HG03442 (cell line): ENCODE measurements around the gene CLSTN2.

Source experiments
- ATAC-seq: cut with Tn5 transposase; IDR thresholded peaks from one replicate; pipeline ENCODE4 v1.9.1; 2021; ENCODE audit warnings: mild to moderate bottlenecking, moderate library complexity; ENCODE audit not compliant: unreplicated experiment

The CLSTN2 gene

GRCh38 chr3:139994891-139995290 is 59.9 kb downstream of the CLSTN2 start:
- ATAC-seq = no peak

- ATAC-seq = no peak
These were observed 69.3 kb downstream of the CLSTN2 start for GRCh38 chr3:140004271-140004670.

GRCh38 chr3:140006331-140006730 is 71.3 kb downstream of the CLSTN2 start:
- no peak for ATAC-seq

GRCh38 chr3:140007081-140007480 is 72.1 kb downstream of the CLSTN2 start:
- no peak for ATAC-seq

GRCh38 chr3:140007911-140008869 is 73.2 kb downstream of the CLSTN2 start:
- no peak for ATAC-seq

- ATAC-seq = no peak
These were observed 75.4 kb downstream of the CLSTN2 start for GRCh38 chr3:140010391-140010790.

GRCh38 chr3:140011086-140011485 is 76.1 kb downstream of the CLSTN2 start:
- no peak for ATAC-seq

- ATAC-seq = no peak
These were observed 76.8 kb downstream of the CLSTN2 start for GRCh38 chr3:140011611-140012277.

GRCh38 chr3:140013220-140013619 is 78.2 kb downstream of the CLSTN2 start:
- no peak for ATAC-seq

GRCh38 chr3:140014831-140015495 is 80.0 kb downstream of the CLSTN2 start:
- ATAC-seq = no peak

GRCh38 chr3:140015741-140016140 is 80.8 kb downstream of the CLSTN2 start:
- no peak for ATAC-seq

- ATAC-seq = no peak
These were observed 83.6 kb downstream of the CLSTN2 start for GRCh38 chr3:140018556-140018955.

- no peak for ATAC-seq
These were observed 85.0 kb downstream of the CLSTN2 start for GRCh38 chr3:140019946-140020345.

GRCh38 chr3:140020541-140020940 is 85.6 kb downstream of the CLSTN2 start:
- ATAC-seq = no peak

GRCh38 chr3:140021269-140021668 is 86.3 kb downstream of the CLSTN2 start:
- no peak for ATAC-seq

- no peak for ATAC-seq
These were observed 87.2 kb downstream of the CLSTN2 start for GRCh38 chr3:140022066-140022770.

GRCh38 chr3:140023616-140024530 is 88.9 kb downstream of the CLSTN2 start:
- ATAC-seq = no peak

GRCh38 chr3:140031170-140031569 is 96.2 kb downstream of the CLSTN2 start:
- no peak for ATAC-seq

- ATAC-seq = no peak
These were observed 99.1 kb downstream of the CLSTN2 start for GRCh38 chr3:140034058-140034457.

GRCh38 chr3:140035871-140036270 is 100.9 kb downstream of the CLSTN2 start:
- no peak for ATAC-seq
